IPS-15b (cell line): ENCODE measurements around the gene PML.

Source experiments
- H3K27me3 ChIP-seq: one replicate; pipeline ENCODE4 v1.6.1; 2013; ENCODE audit warnings: low read length; ENCODE audit not compliant: control insufficient read depth, insufficient read depth
- H3K36me3 ChIP-seq: one replicate; pipeline ENCODE4 v1.6.1; 2013; ENCODE audit warnings: low read length; ENCODE audit not compliant: control insufficient read depth, insufficient read depth
- H3K4me1 ChIP-seq: one replicate; pipeline ENCODE4 v1.6.1; 2013; ENCODE audit warnings: mild to moderate bottlenecking, low read length; ENCODE audit not compliant: control insufficient read depth, insufficient read depth
- H3K4me3 ChIP-seq: one replicate; pipeline ENCODE4 v1.5.1; 2013; ENCODE audit warnings: low read depth, low read length
- H3K9ac ChIP-seq: one replicate; pipeline ENCODE4 v1.6.1; 2013; ENCODE audit warnings: low read depth, mild to moderate bottlenecking, low read length
- H3K9me3 ChIP-seq: one replicate; pipeline ENCODE4 v1.6.1; 2013; ENCODE audit warnings: mild to moderate bottlenecking, low read length; ENCODE audit not compliant: control insufficient read depth, insufficient read depth

PML gene

DNA sequence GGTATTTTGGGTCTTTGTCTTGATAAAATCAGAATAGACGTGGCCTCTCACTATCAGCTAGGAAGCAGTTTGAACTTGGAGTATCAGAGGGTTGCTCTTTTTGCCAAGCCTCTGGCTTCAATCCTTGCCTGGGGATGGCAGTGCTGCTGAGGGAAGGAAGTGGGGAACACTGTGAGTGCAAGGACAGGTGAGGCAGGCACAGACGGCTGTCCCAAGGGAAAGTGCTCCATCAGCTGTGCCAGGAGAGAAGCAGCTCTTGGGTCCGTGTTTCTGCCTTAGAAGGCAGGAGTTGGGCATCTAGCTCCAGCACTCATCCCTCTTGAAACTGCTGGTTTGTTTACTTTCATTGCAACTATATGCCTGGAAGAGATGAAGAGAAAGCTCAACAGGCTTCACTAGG, 33.2 kb downstream of the PML start:
- no peaks in the 10 kb centered on the region for H3K9me3 ChIP-seq
- H3K9ac ChIP-seq = no peak overlapping the region
- H3K4me3 ChIP-seq = no peak overlapping the region
- H3K36me3 ChIP-seq = peaks cover 19% of the 10 kb centered on the region
- no peaks in the 10 kb centered on the region for H3K27me3 ChIP-seq
- H3K4me1 ChIP-seq = no peaks in the 10 kb centered on the region

GRCh38 chr15:74028646-74029045, 34.1 kb downstream of the PML start:
- peaks cover 15% of the 10 kb centered on the region for H3K36me3 ChIP-seq
- H3K4me3 ChIP-seq = no peak overlapping the region
- no peak overlapping the region for H3K9ac ChIP-seq
- H3K4me1 ChIP-seq = no peaks in the 10 kb centered on the region
- H3K27me3 ChIP-seq = no peaks in the 10 kb centered on the region
- no peaks in the 10 kb centered on the region for H3K9me3 ChIP-seq

DNA sequence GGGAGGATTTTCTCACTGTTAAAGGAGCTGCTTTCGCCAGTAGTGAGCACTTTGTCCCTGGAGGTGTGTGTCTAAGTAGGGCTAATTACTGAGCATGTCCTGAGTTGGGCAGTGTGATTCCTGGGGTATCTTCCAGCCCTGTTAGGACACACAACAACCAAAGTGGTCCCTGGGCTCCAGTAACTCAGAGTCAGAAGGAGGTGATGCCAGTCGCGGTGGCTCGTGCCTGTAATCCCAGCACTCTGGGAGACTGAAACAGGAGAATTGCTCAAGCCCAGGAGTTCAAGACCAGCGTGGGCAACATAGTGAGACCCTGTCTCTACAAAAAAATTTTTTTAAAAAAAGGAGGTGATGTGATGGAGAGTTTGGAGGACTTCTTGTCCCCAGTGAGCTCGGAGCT, 37.5 kb downstream of the PML start:
- Histone ChIP-seq H3K9me3 (no peaks in the 10 kb centered on the region), H3K9ac (no peak overlapping the region), H3K36me3 (peaks cover 15% of the 10 kb centered on the region), H3K4me3 (no peak overlapping the region), H3K27me3 (no peaks in the 10 kb centered on the region), H3K4me1 (no peaks in the 10 kb centered on the region)

DNA sequence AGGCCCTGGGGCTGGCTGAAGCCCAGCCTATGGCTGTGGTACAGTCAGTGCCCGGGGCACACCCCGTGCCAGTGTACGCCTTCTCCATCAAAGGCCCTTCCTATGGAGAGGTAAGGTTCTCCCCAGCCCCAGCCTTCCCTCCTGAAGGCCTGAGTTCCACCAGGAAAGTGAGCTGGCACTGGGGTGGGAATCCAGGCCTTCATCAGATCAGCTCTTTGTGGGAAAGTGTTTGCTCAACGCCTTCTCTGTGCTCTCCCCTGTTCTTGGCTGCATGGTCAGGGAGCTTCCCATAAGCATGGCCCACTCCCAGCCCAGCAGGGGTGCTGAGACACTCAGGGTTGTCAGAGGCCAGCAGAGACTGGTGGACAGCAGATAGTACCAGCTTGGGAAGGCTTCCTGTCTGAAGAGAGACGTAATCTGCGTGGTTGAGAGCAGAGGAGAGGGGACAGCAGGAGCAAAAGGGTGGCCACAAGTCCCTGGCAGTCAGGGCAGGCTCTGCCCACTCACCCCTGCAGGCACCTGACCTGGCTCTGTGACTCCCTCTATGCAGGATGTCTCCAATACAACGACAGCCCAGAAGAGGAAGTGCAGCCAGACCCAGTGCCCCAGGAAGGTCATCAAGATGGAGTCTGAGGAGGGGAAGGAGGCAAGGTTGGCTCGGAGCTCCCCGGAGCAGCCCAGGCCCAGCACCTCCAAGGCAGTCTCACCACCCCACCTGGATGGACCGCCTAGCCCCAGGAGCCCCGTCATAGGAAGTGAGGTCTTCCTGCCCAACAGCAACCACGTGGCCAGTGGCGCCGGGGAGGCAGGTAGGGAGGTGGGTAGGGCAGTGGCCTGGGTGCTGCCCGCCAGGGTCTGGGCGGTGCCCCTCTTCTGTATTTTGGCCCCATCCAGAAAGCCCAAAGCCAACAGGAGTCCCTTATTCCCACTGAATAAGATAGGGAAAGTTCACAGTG, 38.4 kb downstream of the PML start:
- Histone ChIP-seq H3K4me3 (no peak overlapping the region), H3K27me3 (no peaks in the 10 kb centered on the region), H3K4me1 (no peaks in the 10 kb centered on the region), H3K9ac (no peak overlapping the region), H3K9me3 (no peaks in the 10 kb centered on the region), H3K36me3 (peaks cover 15% of the 10 kb centered on the region)

GRCh38 chr15:74034206-74034755, 39.8 kb downstream of the PML start:
- Histone ChIP-seq H3K4me3 (no peak overlapping the region), H3K4me1 (no peaks in the 10 kb centered on the region), H3K9ac (no peak overlapping the region), H3K9me3 (no peaks in the 10 kb centered on the region), H3K36me3 (peaks cover 15% of the 10 kb centered on the region), H3K27me3 (no peaks in the 10 kb centered on the region)

- no peak overlapping the region for H3K9ac ChIP-seq
- H3K9me3 ChIP-seq = no peaks in the 10 kb centered on the region
- H3K4me1 ChIP-seq = no peaks in the 10 kb centered on the region
- H3K36me3 ChIP-seq = peaks cover 15% of the 10 kb centered on the region
- H3K4me3 ChIP-seq = no peak overlapping the region
- H3K27me3 ChIP-seq = no peaks in the 10 kb centered on the region
These were observed 40.9 kb downstream of the PML start for GRCh38 chr15:74035121-74036017.

DNA sequence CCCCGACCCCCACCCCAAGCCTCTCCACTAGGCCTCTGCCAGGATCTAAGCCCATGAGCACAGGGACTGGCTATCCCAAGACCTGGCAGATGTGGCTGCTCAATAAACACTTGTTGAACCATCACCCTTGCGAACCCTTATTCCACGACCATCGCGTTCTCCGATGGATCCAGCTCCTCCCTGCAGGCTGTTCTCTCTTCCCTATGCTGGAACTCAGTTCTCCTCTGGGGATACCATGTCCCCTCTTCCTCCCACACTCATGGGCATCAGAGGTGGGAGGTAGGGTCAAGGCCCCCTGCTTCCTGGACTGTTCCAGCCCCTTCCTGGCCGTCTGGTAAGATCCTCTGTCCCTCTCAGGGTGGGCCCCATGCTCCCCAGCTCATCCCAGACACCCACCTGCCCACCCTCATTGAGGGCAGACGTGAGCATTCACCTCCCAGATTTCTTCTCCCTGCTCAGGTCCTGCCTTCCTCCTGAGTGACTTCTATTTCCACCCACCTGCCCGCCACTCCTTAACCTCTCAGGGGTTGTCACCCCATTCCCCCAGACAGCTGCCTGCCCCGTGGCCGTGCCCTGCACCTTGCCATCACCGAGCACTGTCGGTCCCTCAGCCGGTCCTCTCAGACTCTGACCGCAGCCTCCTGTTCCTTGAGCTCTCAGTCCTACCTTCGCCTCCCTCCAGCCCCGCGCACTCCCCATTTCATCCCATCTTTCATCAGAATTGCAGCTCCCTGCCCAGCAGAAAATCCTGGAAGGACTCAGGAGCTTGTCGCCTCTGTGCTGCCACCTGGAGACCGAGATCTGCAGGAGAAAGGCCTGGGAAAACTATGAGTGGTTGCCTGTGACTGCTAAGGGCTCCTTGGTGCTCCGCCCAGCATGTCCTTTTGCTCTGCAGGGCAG, 42.0 kb downstream of the PML start:
- H3K4me1 ChIP-seq = no peaks in the 10 kb centered on the region
- no peaks in the 10 kb centered on the region for H3K9me3 ChIP-seq
- H3K36me3 ChIP-seq = peaks cover 15% of the 10 kb centered on the region
- no peak overlapping the region for H3K9ac ChIP-seq
- no peaks in the 10 kb centered on the region for H3K27me3 ChIP-seq
- H3K4me3 ChIP-seq = no peak overlapping the region

- no peak overlapping the region for H3K4me3 ChIP-seq
- H3K4me1 ChIP-seq = no peaks in the 10 kb centered on the region
- H3K9ac ChIP-seq = no peak overlapping the region
- H3K36me3 ChIP-seq = peaks cover 15% of the 10 kb centered on the region
- no peaks in the 10 kb centered on the region for H3K27me3 ChIP-seq
- no peaks in the 10 kb centered on the region for H3K9me3 ChIP-seq
These were observed 42.9 kb downstream of the PML start for GRCh38 chr15:74037171-74038117.

DNA sequence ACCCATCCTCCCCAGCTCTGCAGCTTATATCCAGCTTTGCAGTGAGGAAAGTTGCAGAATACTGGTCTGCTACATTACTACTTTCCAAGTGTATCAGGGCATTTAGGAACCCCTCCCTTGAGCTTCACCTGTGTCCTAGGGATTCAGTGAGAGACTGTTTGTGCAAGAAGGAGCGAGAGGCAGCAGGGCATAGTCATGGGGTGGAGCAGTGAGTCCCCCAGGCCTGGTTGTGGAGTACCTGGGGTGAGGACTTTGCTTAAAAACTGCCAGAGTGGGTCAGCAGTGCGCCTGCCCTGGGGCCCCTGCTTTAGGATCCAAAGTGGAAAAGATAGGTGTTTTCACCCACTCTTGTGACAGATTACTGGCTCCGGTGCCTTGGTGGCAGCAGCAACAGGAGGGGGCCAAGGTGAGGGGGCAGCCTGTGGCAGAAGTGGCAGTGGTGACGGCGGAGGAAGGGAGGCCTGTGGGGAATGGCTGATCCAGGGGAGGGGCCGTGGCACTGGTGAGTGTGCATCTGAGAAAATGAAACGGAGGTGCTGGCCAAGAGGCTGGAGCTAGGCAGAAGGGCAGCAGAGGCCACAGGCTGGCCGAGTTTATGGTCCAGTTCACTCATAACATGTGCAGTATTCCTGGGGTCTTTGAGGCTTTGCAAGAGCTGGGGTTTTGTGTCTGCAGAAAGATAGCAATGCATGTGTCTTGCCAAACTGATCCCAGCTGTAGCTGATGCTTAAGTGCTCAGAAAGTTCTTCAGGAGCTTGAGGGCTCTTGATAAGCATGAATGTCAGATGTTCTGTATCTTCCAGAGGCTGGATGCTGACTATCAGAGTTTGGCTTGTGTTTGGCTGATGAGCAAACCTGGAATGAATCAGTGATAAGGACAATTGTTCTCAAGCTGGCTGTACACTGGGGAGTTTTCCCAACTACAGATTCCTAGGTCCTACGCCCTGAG, 44.5 kb downstream of the PML start:
- Histone ChIP-seq H3K36me3 (peaks cover 10% of the 10 kb centered on the region), H3K9me3 (no peaks in the 10 kb centered on the region), H3K27me3 (no peaks in the 10 kb centered on the region), H3K9ac (no peak overlapping the region), H3K4me1 (no peaks in the 10 kb centered on the region), H3K4me3 (no peak overlapping the region)

DNA sequence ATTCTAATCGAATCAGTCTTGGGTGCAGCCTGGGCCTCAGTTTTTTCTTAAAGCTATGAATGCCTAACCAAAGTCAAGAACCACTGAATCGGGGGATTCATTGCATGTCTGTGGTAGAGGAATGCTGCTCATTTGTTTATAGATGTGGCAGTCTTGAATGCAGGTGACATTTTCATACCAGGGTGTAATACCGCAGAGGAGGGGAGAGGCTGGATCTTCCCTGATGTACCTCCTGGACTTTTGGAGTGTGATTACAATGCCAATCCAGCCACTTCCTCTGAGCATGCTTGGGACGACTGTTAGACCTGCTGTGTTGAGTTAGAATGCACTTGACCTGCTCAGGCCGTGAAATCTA, 45.1 kb downstream of the PML start:
- no peak overlapping the region for H3K4me3 ChIP-seq
- no peaks in the 10 kb centered on the region for H3K27me3 ChIP-seq
- H3K4me1 ChIP-seq = no peaks in the 10 kb centered on the region
- no peaks in the 10 kb centered on the region for H3K9me3 ChIP-seq
- no peak overlapping the region for H3K9ac ChIP-seq
- H3K36me3 ChIP-seq = peaks cover 5% of the 10 kb centered on the region
